HepG2 (cell line): ENCODE measurements around the gene FLACC1. TPM values are rescaled to one million over a fixed set of nuclear protein-coding genes. Genes with fewer than 3 reads are reported as not detected.

Experiments
- DBP ChIP-seq: sonication (generic); formaldehyde crosslinking; IDR thresholded peaks from 2 replicates; pipeline ENCODE4 v1.4.0; 2020; ENCODE audit warnings: missing genetic modification reagents; ENCODE audit errors: not compliant biosample characterization
- FOSL2 ChIP-seq: sonication (generic); formaldehyde crosslinking; IDR thresholded peaks from 2 replicates; pipeline ENCODE4 v1.4.0; 2020; ENCODE audit warnings: missing genetic modification reagents
- FOXJ3 ChIP-seq: sonication (generic); formaldehyde crosslinking; IDR thresholded peaks from 2 replicates; pipeline ENCODE4 v1.4.0; 2020; ENCODE audit warnings: missing genetic modification reagents, mild to moderate bottlenecking, borderline replicate concordance
- HDAC1 ChIP-seq: sonication (generic); formaldehyde crosslinking; IDR thresholded peaks from 2 replicates; pipeline ENCODE4 v1.5.1; 2020; ENCODE audit warnings: mild to moderate bottlenecking, missing genetic modification reagents
- HDAC2 ChIP-seq: sonication (generic); formaldehyde crosslinking; IDR thresholded peaks from 2 replicates; pipeline ENCODE4 v1.4.0; 2020; ENCODE audit warnings: missing genetic modification reagents
- HNRNPLL ChIP-seq: fragments of 200-400 bp; formaldehyde crosslinking; IDR thresholded peaks from 2 replicates; pipeline ENCODE4 v1.6.1; 2017; ENCODE audit warnings: mild to moderate bottlenecking, low read depth, low read length; ENCODE audit not compliant: poor library complexity, severe bottlenecking
- IRF9 ChIP-seq: sonication (generic); formaldehyde crosslinking; IDR thresholded peaks from 2 replicates; pipeline ENCODE4 v1.8.0; 2022; ENCODE audit warnings: missing genetic modification reagents, mild to moderate bottlenecking, borderline replicate concordance
- KMT2A ChIP-seq: sonication (generic); formaldehyde crosslinking; IDR thresholded peaks from 2 replicates; pipeline ENCODE4 v1.4.0; 2020; ENCODE audit warnings: missing genetic modification reagents
- NR0B2 ChIP-seq: sonication (generic); formaldehyde crosslinking; IDR thresholded peaks from 2 replicates; pipeline ENCODE4 v1.4.0; 2020; ENCODE audit warnings: mild to moderate bottlenecking, missing genetic modification reagents
- NR2F2 ChIP-seq: IDR thresholded peaks from 2 replicates; pipeline ENCODE4 v1.6.1; 2012; ENCODE audit warnings: low read depth, inconsistent platforms, borderline replicate concordance
- NRL ChIP-seq: sonication (generic); formaldehyde crosslinking; IDR thresholded peaks from 2 replicates; pipeline ENCODE4 v1.5.0; 2020; ENCODE audit warnings: missing genetic modification reagents, mild to moderate bottlenecking, moderate library complexity, borderline replicate concordance
- POGZ ChIP-seq: sonication (generic); formaldehyde crosslinking; IDR thresholded peaks from 2 replicates; pipeline ENCODE4 v1.4.0; 2020; ENCODE audit warnings: mild to moderate bottlenecking, missing genetic modification reagents
- POLR2G ChIP-seq: fragments of 200-400 bp; formaldehyde crosslinking; IDR thresholded peaks from 2 replicates; pipeline ENCODE4 v1.6.1; 2018; ENCODE audit warnings: mild to moderate bottlenecking, low read depth, low read length, moderate library complexity
- SAFB2 ChIP-seq: sonication (generic); formaldehyde crosslinking; IDR thresholded peaks from 2 replicates; pipeline ENCODE4 v1.5.1; 2020; ENCODE audit warnings: missing genetic modification reagents, low read depth, mild to moderate bottlenecking, borderline replicate concordance
- SIN3A ChIP-seq: IDR thresholded peaks from 2 replicates; pipeline ENCODE4 v1.6.1; 2011; ENCODE audit warnings: low read depth, mild to moderate bottlenecking, control low read depth, low read length, borderline replicate concordance
- SP4 ChIP-seq: sonication (generic); formaldehyde crosslinking; IDR thresholded peaks from 2 replicates; pipeline ENCODE4 v1.8.1; 2023; ENCODE audit warnings: mild to moderate bottlenecking, missing genetic modification reagents
- TFDP1 ChIP-seq: IDR thresholded peaks from 2 replicates; pipeline ENCODE4 v1.6.1; 2016; ENCODE audit warnings: missing compliant biosample characterization, missing genetic modification reagents, borderline replicate concordance
- ZBTB26 ChIP-seq: IDR thresholded peaks from 2 replicates; pipeline ENCODE4 v1.6.1; 2016; ENCODE audit warnings: missing compliant biosample characterization, missing genetic modification reagents, borderline replicate concordance
- ZBTB7A ChIP-seq: sonication (generic); formaldehyde crosslinking; IDR thresholded peaks from 2 replicates; pipeline ENCODE4 v1.8.0; 2022; ENCODE audit warnings: mild to moderate bottlenecking, missing genetic modification reagents
- ZFY ChIP-seq: sonication (generic); formaldehyde crosslinking; IDR thresholded peaks from 2 replicates; pipeline ENCODE4 v1.4.0; 2020; ENCODE audit warnings: missing genetic modification reagents
- ZNF205 ChIP-seq: IDR thresholded peaks from 2 replicates; pipeline ENCODE4 v1.6.1; 2018; ENCODE audit warnings: missing biosample characterization, missing genetic modification reagents
- ZNF331 ChIP-seq: sonication (generic); formaldehyde crosslinking; IDR thresholded peaks from 2 replicates; pipeline ENCODE4 v1.4.0; 2020; ENCODE audit warnings: missing genetic modification reagents
- ZNF567 ChIP-seq: sonication (generic); formaldehyde crosslinking; IDR thresholded peaks from 2 replicates; pipeline ENCODE4 v1.8.1; 2023; ENCODE audit warnings: mild to moderate bottlenecking, missing genetic modification reagents, borderline replicate concordance
- ZNF780A ChIP-seq: sonication (generic); formaldehyde crosslinking; IDR thresholded peaks from 2 replicates; pipeline ENCODE4 v1.8.0; 2022; ENCODE audit warnings: mild to moderate bottlenecking, missing genetic modification reagents, moderate library complexity
- ZNF781 ChIP-seq: sonication (generic); formaldehyde crosslinking; IDR thresholded peaks from 2 replicates; pipeline ENCODE4 v1.5.1; 2020; ENCODE audit warnings: borderline replicate concordance, mild to moderate bottlenecking, missing genetic modification reagents; ENCODE audit errors: not compliant biosample characterization
- polyA plus RNA-seq, 8 experiments: library from polyadenylated mRNA; depleted of rRNA in 3 of 8; stranded (reverse) in 7 of 8; unstranded in 1 of 8; fragments of >200 nt; fragmentation: Illumina TruSeq in 4 of 8; extraction: Trizol in 4 of 8; gene quantifications; 2 replicates each; pipeline versions ENCODE4 v1.2.1 to v1.2.3, GENCODE V29; 2011 to 2016; ENCODE audit warnings: low read depth in 4 of 8, missing spikeins in 1 of 8, mixed read lengths in 1 of 8; ENCODE audit not compliant: insufficient read depth in 1 of 8
- total RNA-seq, 5 experiments: library from RNA; depleted of rRNA; stranded (reverse); fragments of >200 nt; fragmentation: Illumina TruSeq; extraction: Trizol; gene quantifications; 2 replicates each; pipeline ENCODE4 v1.2.3, GENCODE V29; 2016; ENCODE audit warnings: low read depth in 1 of 5

The FLACC1 gene
- total and polyA plus RNA-seq, 2 of the 13 experiments (the other 11 are each of a cell fraction or from before 2014, with no cell fraction given): 0.35 to 0.59 TPM

GRCh38 chr2:201257956-201258665, 99.0 kb downstream of the FLACC1 start (continued):
- TF ChIP-seq NR0B2 (CRISPR knock-in tag) (peak; percentile 77; the same call in 1 of the 2 replicates), NR2F2 (0 out of 2 replicates have a peak, but pooled peaks have one; percentile 34), ZNF780A (CRISPR knock-in tag) (no peak), TFDP1 (CRISPR knock-in tag) (peak; percentile 88; the same call in 1 of the 2 replicates), ZNF781 (CRISPR knock-in tag) (peak; percentile 54), NRL (CRISPR knock-in tag) (peak; percentile 75; the same call in 1 of the 2 replicates), ZBTB7A (CRISPR knock-in tag) (no peak), HDAC2 (peak; percentile 51), POGZ (CRISPR knock-in tag) (peak; percentile 45; the same call in 1 of the 2 replicates), SP4 (CRISPR knock-in tag) (peak; percentile 48; the same call in 1 of the 2 replicates), FOSL2 (CRISPR knock-in tag) (peak; percentile 89), SIN3A (0 out of 2 replicates have a peak, but pooled peaks have one; percentile 45), ZBTB26 (CRISPR knock-in tag) (peak; percentile 66; the same call in 1 of the 2 replicates), DBP (CRISPR knock-in tag) (no peak), ZNF567 (CRISPR knock-in tag) (peak; percentile 80; the same call in 1 of the 2 replicates), IRF9 (0 out of 2 replicates have a peak, but pooled peaks have one; percentile 42), ZFY (CRISPR knock-in tag) (peak; percentile 28; the same call in 1 of the 2 replicates), KMT2A (CRISPR knock-in tag) (peak; percentile 23; the same call in 1 of the 2 replicates), HNRNPLL (no peak), ZNF205 (CRISPR knock-in tag) (no peak), FOXJ3 (peak; percentile 36; the same call in 1 of the 2 replicates), SAFB2 (CRISPR knock-in tag) (peak; percentile 28; the same call in 1 of the 2 replicates), HDAC1 (CRISPR knock-in tag) (peak; percentile 64), POLR2G (peak; percentile 69), ZNF331 (CRISPR knock-in tag) (0 out of 2 replicates have a peak, but pooled peaks have one; percentile 19)
